Measurements from ENCODE around the gene METTL24. TPM values are rescaled to one million over a fixed set of nuclear protein-coding genes. Genes with fewer than 3 reads are reported as not detected.
A peak's percentile ranks its signal among the peaks of the same experiment; 100 is the strongest.

METTL24 gene
- total RNA-seq, 2 donors from 2014 or later, result 12.1 to 27.6 TPM

DNA sequence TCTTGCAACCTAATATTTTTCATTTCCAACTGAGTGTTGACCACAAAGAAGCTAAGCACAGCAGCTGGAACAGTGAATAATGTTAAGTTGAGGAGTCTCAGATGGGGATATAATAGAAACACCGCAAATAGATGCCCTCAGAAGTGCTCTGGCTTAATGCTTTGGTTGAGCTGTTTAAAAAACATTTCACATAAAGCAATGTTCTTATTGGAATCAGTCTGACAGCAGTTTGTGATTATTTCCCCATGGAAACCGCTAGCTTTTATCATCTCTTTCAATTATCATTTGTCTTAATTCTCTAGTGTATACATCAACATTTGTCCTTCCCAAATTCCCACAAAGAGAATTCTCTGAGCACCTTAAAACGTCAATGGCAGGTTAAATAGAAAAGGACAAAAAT, 30.8 kb downstream of the METTL24 start:
- H3K27ac ChIP-seq, result peak overlapping the region in 1 of 2 donors; percentile 8
- ATAC-seq (ENCODE audit: insufficient number of reproducible peaks, low FRiP score, low read depth), result no peak

DNA sequence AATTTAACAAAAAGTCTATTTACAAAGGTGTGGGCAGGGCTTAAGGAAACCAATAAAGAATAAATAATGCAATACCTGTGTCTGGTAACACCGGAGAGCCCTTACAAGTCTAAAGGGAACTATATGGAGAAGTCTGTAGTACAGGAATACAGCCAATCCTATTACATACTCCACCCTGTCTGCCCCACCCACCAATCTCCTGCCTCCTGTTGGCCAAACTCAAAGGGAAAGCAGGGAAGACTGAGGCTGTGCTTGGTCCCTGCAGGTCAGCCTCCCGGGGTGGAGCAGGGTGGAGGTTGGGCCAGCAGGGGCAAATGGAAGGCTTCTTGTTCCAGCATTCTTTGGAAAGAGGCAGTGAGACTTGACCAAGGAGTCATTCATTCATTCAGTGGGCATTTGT, 31.5 kb downstream of the METTL24 start:
- no peaks in the 10 kb centered on the region for H3K9me3 ChIP-seq
- H3K27me3 ChIP-seq (replicated peaks; ENCODE audit: insufficient read depth), result no peaks in the 10 kb centered on the region
- ATAC-seq (ENCODE audit: insufficient number of reproducible peaks, low FRiP score, low read depth), result no peak
- TF ChIP-seq, protein P1, sequence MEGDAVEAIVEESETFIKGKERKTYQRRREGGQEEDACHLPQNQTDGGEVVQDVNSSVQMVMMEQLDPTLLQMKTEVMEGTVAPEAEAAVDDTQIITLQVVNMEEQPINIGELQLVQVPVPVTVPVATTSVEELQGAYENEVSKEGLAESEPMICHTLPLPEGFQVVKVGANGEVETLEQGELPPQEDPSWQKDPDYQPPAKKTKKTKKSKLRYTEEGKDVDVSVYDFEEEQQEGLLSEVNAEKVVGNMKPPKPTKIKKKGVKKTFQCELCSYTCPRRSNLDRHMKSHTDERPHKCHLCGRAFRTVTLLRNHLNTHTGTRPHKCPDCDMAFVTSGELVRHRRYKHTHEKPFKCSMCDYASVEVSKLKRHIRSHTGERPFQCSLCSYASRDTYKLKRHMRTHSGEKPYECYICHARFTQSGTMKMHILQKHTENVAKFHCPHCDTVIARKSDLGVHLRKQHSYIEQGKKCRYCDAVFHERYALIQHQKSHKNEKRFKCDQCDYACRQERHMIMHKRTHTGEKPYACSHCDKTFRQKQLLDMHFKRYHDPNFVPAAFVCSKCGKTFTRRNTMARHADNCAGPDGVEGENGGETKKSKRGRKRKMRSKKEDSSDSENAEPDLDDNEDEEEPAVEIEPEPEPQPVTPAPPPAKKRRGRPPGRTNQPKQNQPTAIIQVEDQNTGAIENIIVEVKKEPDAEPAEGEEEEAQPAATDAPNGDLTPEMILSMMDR (IDR thresholded peaks at IDR 0.05), result no peak
- no peak overlapping the region for H3K27ac ChIP-seq
- peaks cover 13 to 47% of the 10 kb centered on the region in 2 donors for H3K4me1 ChIP-seq (ENCODE audit: control insufficient read depth in 1 of 2, low read depth in 2 of 2)
- H3K36me3 ChIP-seq, result no peaks in the 10 kb centered on the region
- no peak overlapping the region for H3K4me3 ChIP-seq
- no peak for DNase-seq (ENCODE audit: low spot score)

More for the DNA sequence above, 30.8 kb downstream of the METTL24 start:
- H3K27me3 ChIP-seq (replicated peaks; ENCODE audit: insufficient read depth), result no peaks in the 10 kb centered on the region
- no peak overlapping the region for H3K4me3 ChIP-seq
- TF ChIP-seq, protein P1 (IDR thresholded peaks at IDR 0.05), result no peak
- DNase-seq (ENCODE audit: low spot score), result no peak
- H3K9me3 ChIP-seq, result no peaks in the 10 kb centered on the region
- H3K4me1 ChIP-seq (ENCODE audit: control insufficient read depth in 1 of 2, low read depth in 2 of 2), result peaks cover 13 to 52% of the 10 kb centered on the region in 2 donors
- H3K36me3 ChIP-seq, result no peaks in the 10 kb centered on the region

DNA sequence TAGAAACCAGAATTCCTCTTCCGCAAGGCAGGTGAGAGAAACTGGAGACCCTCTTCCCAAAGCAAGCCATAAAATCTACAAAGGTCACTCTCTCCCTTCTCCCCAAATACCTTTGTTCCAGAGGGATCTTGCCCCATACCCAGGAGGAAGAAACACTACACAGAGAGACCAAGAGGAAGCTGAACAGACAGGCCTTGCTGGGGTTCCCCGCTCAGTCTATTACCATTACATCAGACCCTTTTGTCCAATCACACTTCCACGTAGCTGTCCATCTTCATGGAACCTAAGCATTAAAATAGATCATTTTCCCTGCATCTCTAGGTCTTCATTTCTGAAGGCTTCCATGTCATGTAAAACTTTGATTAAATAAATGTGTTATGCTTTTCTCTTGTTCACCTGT, 32.1 kb downstream of the METTL24 start:
- DNase-seq (ENCODE audit: low spot score) (no peak), ATAC-seq (ENCODE audit: insufficient number of reproducible peaks, low FRiP score, low read depth) (no peak)
- H3K4me1 ChIP-seq (ENCODE audit: control insufficient read depth in 1 of 2, low read depth in 2 of 2), result peaks cover 13 to 46% of the 10 kb centered on the region in 2 donors
- H3K27me3 ChIP-seq (replicated peaks; ENCODE audit: insufficient read depth), result no peaks in the 10 kb centered on the region
- H3K9me3 ChIP-seq, result no peaks in the 10 kb centered on the region
- H3K4me3 ChIP-seq, result no peak overlapping the region
- no peak overlapping the region for H3K27ac ChIP-seq
- no peaks in the 10 kb centered on the region for H3K36me3 ChIP-seq
- TF ChIP-seq, protein P1 (IDR thresholded peaks at IDR 0.05), result no peak

DNA sequence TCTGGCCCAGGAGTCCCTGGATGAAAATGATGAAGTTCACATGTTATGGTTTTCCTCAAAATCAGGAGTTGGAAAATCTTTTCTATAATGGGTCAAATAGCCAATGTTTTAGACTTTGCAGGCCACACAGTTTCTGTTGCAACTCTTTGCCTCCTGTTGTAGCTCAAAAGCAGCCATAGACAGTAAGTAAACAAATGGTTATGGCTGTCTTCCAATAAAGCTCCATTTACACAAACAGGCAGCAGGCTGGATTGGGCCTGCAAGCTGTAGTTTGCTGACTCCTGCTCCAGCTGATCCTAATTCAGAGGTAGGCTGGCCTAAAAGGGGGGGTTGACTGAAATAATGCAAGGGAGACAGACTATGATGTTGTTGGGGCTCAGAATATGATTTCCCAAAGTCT, 33.0 kb downstream of the METTL24 start:
- ATAC-seq (ENCODE audit: insufficient number of reproducible peaks, low FRiP score, low read depth), result no peak
- Histone ChIP-seq H3K36me3 (no peaks in the 10 kb centered on the region), H3K4me3 (no peak overlapping the region), H3K4me1 (ENCODE audit: control insufficient read depth in 1 of 2, low read depth in 2 of 2) (peaks cover 13 to 39% of the 10 kb centered on the region in 2 donors), H3K27me3 (replicated peaks; ENCODE audit: insufficient read depth) (no peaks in the 10 kb centered on the region), H3K27ac (peak overlapping the region; percentile 5 to 32), H3K9me3 (no peaks in the 10 kb centered on the region)
- DNase-seq (ENCODE audit: low spot score), result no peak
- TF ChIP-seq, protein P1 (IDR thresholded peaks at IDR 0.05), result no peak

DNA sequence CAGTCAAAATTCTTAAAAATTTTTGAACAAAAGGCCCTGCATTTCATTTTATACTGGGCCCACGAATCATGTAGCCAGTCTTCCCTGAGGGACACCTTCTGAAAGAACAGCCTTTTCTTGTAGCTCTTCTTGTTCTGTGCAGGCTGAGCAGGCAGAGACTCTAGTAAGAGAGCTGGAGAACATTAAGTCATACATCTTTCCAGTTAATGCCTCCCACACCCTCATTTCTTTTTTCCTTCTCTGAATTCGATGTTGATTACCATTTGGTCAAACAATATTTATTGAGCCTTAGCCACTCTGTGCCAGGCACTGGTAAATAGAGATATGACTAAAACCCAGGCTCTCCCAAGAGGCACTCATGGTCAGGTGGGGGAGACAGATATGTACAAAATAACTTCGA, 33.6 kb downstream of the METTL24 start:
- Histone ChIP-seq H3K9me3 (no peaks in the 10 kb centered on the region), H3K27ac (peak overlapping the region in 1 of 2 donors; percentile 32), H3K4me3 (no peak overlapping the region), H3K4me1 (ENCODE audit: control insufficient read depth in 1 of 2, low read depth in 2 of 2) (peaks cover 13 to 32% of the 10 kb centered on the region in 2 donors), H3K36me3 (no peaks in the 10 kb centered on the region), H3K27me3 (replicated peaks; ENCODE audit: insufficient read depth) (no peaks in the 10 kb centered on the region)
- no peak for DNase-seq (ENCODE audit: low spot score)
- ATAC-seq (ENCODE audit: insufficient number of reproducible peaks, low FRiP score, low read depth), result no peak
- TF ChIP-seq, protein P1 (IDR thresholded peaks at IDR 0.05), result no peak
